HG02610 (cell line): Measurements from ENCODE around the gene STPG1.
A peak's percentile ranks its signal among the peaks of the same experiment; 100 is the strongest.
"Not testable (repeated sequence)": the region's sequence is repeated elsewhere in the genome, so short reads cannot be mapped to it uniquely, and the experiment has no call there.

ENCODE experiments used
- ATAC-seq: cut with Tn5 transposase; IDR thresholded peaks from one replicate; pipeline ENCODE4 v1.9.1; 2021; ENCODE audit warnings: mild to moderate bottlenecking, moderate library complexity; ENCODE audit not compliant: unreplicated experiment

The STPG1 gene, protein sequence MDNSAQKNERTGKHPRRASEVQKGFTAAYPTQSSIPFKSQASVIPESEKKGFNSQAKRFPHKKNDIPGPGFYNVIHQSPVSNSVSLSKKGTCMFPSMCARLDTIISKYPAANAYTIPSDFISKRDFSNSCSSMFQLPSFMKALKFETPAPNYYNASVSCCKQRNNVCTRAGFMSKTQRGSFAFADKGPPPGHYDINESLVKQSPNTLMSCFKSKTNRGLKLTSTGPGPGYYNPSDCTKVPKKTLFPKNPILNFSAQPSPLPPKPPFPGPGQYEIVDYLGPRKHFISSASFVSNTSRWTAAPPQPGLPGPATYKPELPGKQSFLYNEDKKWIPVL

DNA sequence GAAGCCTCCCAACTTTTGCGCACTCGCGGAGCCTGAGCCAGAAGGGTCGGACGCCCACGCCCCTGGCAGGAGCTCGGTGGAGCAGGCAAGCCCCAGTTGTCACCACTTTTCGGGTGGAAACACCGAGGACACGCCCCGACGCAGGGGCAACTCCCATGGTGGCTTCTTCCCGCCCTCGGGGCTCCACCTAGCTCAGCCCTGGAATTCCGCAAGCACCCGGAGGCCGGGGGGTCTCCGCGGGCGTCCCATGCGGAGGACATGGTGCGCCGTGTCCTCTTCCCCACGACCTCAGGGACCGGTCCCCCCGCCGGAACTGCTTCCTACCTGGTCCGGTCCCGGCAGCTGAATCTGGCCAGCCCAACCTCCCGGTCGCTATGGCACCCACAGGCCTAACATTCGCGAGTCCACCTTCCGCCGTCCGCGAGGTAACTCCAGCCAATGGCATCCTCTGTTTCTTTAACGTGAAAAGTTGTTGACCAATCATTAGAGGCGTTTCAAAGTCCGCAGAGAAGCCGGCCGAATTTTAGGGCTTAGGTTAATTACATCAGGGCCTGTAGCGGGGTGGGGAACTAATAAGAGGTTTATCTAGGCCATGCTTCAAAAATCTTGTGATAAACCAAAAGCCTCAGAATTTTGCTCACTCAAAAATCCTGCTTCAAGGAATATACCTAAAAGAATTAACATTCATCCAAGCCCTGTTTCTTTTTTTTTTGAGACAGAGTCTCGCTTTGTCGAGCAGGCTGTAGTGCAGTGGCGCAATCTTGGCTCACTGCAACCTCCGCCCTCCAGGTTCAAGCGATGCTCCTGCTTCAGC, at the start of gene STPG1:
STPG1 (minus strand) TSS at position 433 of the 814 bp plus-strand sequence. CDS start 12,394 bp downstream, outside the sequence.
- ATAC-seq: peak; percentile 34

- ATAC-seq: not testable (repeated sequence)
These were observed 48.5 kb upstream of the STPG1 start for GRCh38 chr1:24462128-24462527.

DNA sequence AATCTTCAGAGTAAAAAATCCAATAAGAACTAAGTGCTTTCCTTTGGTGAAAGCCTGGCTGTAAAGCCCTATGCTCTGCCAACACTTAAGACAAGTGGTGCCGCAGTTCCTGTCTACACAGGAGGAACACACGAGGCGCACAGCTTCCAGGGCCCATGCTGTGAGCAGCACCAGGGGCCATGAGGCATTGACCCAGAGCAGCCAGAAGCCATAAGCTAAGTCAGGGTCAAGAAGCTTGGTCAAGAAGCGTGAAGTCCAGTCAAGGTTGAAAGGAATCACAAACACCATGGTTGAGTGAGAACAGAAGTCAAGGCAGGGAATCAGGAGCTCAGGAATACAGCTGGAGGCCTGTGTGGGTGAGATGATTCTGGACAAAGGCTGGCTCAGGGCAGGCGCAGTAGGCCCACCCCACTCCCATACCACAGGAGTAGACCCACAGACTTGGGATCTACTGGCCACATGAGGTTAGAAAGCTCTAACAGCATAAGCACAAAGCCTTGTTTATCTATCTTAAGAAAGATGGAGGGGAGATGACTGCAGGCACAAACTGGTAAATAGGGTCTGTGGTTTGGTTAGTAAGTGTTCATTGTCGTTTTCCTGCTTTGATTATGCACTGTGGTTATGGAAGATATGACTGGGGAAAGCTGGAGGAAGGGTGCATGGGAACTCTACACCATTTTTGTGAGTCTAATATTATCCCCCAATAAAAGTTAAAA, 46.1 kb upstream of the STPG1 start:
- no peak for ATAC-seq

DNA sequence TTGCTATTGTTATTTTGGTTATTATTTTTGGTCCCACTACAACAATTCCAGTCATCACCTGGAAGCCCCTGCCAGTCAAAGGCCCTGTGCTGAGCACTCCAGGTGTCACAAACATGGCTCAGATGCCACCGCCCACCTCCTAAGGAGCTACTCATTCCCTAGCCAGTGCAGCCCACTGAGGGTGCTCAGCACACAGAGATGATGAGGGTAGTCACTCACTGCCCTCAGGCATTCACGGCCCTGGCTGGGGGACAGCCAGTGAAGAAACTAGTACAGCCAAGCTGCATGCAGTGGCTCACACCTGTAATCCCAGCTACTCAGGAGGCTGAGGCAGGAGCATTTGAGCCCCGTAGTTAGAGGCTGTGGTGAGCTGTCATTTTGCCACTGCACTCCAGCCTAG, 44.3 kb upstream of the STPG1 start:
- ATAC-seq: no peak

DNA sequence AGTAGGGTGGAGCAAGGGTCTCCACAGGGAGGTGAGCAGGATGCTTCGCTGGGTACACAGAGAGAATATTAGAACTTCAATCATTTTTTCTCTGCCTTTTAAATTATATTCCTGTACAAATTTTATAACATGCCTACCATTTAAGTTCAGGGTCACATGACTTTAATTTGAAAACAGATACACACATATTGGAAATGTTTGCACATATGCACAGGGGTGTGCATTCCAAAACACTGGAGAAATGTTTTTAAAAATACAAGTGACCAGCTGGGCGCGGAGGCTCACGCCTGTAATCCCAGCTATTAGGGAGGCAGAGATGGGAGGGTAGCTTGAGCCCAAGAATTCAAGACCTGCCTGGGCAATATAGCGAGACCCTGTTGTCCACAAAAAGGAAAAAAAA, 41.7 kb upstream of the STPG1 start:
- no peak for ATAC-seq

DNA sequence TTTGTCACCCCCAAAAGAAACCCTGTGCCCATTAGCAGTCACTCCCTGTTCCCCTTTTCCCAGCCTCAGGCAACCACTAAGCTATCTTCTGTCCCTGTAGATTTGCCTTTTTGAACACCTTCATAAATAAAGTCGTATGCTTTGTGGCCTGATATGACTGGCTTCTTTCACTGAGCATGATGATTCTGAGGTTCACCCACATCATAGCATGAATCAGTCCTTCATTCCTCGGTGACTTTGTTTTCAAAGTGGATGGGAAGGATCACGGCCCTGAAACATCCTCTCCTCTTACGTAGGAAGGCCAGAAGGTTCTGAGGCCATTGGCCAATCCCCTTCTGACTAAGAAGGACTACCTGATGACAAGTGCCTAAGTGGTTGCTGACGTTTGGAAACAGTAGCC, 41.1 kb upstream of the STPG1 start:
- no peak for ATAC-seq

GRCh38 chr1:24452922-24453485, 39.4 kb upstream of the STPG1 start:
- ATAC-seq: no peak

GRCh38 chr1:24451746-24452145, 38.2 kb upstream of the STPG1 start:
- no peak for ATAC-seq

- no peak for ATAC-seq
These were observed 37.3 kb upstream of the STPG1 start for GRCh38 chr1:24450857-24451397.

DNA sequence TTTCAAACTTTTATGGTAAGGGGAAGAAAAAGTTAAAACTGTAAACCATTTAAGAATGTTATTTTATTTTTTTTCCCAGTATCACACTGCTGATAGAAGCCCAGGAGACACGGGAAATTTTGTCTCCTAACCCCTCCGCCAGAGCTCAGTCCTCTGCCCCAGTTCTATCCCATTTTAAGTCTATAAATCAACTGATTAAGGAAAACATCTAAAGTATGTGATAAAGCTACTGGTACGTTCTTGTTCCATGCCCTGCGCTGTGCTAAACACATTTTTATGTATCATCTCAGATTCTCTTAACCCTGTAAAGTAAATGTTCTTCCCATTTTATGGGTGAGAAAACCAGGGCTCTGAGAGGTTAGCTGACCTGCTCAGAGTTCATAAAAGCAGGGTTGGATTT, 36.7 kb upstream of the STPG1 start:
- no peak for ATAC-seq

GRCh38 chr1:24446446-24446845, 32.9 kb upstream of the STPG1 start:
- ATAC-seq: not testable (repeated sequence)

GRCh38 chr1:24443241-24443656, 29.7 kb upstream of the STPG1 start:
- no peak for ATAC-seq

- no peak for ATAC-seq
These were observed 29.2 kb upstream of the STPG1 start for GRCh38 chr1:24442764-24443163.

DNA sequence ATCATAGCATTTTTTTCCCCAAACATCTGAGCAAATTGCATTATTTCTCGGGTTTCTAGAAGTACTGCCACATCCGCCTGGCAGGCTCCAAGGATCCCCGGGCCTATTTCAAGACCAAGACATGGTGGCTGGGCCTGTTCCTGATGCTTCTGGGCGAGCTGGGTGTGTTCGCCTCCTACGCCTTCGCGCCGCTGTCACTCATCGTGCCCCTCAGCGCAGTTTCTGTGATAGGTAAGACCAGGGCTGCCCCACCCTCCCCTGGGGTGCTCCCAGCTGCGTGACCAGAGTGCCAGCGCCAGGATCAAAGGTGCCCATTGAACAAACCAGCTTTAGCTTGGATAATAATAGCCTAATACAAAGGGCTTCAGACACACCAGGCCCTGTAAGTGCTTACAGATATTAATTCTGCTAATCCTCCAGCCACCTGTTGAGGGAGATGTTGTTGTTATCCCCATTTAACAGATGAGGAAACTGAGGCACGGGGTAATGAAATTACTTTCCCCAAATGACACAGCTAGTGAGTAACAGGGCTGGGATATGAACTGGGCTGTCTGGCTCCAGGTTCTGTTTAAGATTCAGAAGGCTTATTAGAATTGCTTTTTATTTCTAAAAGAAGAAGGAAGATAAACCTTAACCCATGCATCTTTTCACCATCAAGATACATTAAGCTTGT, 28.6 kb upstream of the STPG1 start:
- no peak for ATAC-seq

DNA sequence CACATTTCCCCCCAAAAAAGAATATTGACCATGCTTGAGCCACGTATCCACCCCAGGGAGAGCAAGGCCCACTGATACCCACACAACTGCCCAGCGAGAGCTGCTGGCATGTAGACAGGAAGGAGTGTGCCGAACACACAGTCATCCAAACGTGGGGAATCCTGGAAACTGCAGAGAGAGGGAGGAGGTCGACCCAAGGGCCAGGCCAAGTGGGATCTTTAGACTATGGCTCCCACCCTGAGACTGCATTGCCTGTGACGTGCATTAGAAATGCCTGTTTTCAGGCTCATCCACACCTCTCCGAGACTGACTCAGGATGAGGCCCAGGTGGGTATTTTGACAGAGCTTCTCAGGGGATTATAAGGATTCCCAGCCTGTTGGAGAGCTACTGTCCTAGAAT, 27.9 kb upstream of the STPG1 start:
- no peak for ATAC-seq

- ATAC-seq: no peak
These were observed 26.9 kb upstream of the STPG1 start for GRCh38 chr1:24440436-24440835.

GRCh38 chr1:24438423-24438901, 24.9 kb upstream of the STPG1 start:
- ATAC-seq: no peak

- no peak for ATAC-seq
These were observed 24.2 kb upstream of the STPG1 start for GRCh38 chr1:24437631-24438396.

GRCh38 chr1:24435782-24436365, 22.3 kb upstream of the STPG1 start:
- ATAC-seq: no peak
